HG03064 (cell line): ENCODE data around the gene LRIG3.

ENCODE experiments used
- ATAC-seq: cut with Tn5 transposase; IDR thresholded peaks from one replicate; pipeline ENCODE4 v1.9.1; 2021; ENCODE audit warnings: low read depth; ENCODE audit not compliant: unreplicated experiment

Gene LRIG3

DNA sequence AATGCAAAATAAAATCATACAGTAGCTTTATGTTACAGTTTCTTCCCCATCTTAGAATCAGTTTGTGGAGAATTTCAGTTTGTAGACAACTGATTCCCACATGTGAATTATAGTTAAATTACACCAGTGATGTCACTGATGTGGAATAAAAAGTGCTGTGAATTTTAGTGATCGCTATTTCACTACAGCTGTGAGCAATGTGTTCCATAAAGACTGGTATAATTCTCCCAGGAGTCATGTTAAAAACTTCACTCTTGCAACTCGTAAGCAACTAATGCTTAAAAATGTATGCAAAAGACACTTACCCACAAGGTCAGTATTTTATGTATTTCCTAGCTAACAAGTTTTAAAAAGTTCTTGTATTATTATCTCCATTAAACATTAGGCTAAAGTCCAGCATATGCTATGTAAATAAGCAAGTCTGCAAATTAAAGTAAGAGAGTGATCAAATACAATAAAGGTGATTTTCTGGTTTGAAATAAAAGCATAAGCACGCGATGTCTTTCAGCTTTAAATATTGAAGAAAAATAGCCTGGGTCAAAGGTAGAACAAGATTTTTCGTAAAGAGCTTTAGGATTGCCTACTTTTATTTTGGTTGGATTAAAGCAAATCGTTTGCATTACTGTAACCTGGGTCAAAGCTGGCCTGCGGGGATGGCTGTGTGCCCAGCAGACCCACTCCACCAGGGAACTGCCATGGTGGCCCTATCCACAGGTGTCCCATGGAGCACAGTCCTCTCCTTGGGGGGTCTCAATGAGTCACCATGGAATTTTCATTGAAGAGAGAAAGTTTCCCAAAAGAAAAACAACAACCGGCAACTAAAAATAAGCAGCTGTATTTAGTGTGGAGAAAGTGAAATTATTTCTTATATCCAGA, 12.7 kb upstream of the LRIG3 start:
- ATAC-seq: no peak

DNA sequence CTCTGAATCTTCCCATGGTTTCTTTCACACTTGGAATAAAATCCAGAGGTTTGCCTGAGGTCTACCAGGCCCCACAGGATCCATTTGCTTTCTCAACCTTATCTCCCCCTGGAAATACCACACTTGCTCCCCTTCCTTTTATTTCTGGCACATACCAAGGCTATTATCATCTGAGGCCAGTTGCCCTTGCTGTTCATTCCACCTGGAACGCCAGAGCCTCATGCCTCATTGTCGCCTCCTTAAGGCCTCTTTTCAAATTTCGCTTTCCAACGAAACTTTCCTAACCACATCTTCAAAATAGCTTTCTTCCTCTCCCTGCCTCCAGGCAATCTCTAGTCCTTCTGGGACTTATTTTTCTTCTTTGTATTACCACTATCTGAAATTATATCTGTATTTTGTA, 11.2 kb upstream of the LRIG3 start:
- ATAC-seq: no peak

DNA sequence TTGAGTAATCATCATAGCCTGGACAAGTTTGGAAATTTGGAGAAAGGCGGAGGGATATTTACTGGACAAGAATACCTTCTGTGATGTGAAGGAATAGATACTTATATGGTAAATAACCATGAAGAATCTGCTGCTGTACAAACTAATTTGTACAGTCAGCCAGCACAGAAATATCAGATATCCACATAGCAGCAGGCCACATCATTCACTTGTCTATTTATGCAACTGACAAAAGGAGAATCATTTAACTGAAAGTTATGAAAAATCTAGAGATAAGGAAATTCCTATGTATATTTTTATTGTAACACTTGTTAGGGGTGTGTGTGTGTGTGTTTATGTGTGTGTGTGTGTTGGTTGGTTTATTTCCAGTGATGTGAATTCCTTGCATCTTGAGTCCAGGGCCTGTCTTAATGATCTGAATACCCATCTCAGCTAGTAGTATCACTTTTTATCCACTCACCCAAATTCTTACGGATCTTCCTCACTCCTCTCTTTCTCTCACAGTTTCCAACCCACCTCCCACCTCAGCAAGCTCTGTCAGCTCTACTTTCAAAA, 10.5 kb upstream of the LRIG3 start:
- ATAC-seq: no peak

DNA sequence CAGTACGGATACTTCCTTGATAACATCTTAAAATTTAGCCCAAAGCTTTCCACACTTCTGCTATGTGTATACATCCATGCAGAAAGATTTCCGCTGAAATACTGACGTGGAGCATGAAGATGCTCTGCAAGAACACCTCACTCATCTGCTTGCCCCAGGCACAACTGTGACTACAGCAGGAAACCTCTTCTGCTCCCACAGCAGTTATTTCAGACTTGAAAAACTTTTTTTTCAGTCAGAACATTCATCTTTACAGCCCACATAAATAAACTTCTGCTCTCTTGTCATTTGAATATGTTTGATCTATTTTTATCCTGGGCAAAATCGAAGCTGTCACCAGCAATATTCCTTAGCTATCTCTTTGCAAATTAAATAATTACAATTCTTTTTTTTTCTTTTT, 6.8 kb upstream of the LRIG3 start:
- ATAC-seq: no peak

DNA sequence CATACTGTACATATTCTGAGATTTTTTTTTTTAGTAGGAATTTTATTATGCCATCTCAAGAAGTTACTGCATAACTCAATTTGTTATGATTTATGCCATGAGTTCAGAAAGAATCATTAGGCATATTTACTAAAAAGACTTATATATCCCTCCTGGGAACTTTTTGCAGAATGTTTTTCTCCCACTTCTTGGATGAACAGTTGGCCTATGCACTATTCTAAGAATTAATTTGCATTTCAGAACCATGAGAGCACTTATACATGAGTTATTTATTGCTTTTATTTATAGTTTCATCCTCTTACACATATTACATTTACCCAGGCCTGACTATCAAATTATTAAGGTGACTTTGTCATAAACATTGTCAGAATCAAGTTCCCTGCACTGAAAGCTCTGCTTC, 6.3 kb upstream of the LRIG3 start:
- no peak for ATAC-seq

DNA sequence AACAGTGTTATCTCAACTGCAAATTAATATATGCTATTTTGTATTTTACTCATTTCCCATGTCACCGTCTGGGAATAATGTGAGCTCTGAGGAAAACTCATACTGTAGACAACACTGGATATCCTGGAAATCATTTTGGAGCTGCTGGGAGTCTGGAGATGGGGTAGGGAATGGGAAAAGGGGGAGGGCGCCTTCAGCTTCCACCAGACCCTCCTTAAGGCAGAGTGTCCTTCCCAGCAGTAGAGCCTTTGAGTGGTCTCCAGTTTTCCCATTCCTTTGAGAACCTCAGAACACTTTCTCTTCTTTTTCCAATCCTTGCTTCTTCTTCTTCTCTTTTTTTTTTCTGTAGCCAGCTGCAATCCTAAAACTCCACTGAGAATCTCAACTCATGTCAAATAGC, 5.4 kb upstream of the LRIG3 start:
- ATAC-seq: no peak

DNA sequence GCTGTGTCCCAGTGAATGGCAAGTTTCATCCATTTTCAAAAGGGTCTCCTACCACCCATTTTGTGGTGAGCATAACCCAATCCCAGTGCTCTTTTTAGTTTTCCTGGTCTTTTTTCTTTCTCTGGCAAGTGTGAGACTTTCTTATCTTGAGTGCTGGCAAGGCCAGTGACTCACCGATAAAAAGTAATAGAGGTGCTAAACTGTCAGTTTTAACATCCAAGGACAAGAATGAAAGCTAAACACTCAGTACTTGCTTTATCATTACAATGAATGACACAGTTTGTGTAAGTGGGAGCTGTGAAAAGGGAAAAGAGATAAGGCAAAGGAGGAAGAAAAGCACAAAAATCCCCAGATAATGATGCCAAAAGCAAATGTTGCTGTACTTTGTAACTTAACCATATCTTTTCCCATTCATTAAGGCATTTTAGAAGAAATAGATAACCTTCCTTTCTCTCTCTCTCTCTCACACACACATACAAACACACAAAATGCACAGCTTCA, 4.9 kb upstream of the LRIG3 start:
- no peak for ATAC-seq

DNA sequence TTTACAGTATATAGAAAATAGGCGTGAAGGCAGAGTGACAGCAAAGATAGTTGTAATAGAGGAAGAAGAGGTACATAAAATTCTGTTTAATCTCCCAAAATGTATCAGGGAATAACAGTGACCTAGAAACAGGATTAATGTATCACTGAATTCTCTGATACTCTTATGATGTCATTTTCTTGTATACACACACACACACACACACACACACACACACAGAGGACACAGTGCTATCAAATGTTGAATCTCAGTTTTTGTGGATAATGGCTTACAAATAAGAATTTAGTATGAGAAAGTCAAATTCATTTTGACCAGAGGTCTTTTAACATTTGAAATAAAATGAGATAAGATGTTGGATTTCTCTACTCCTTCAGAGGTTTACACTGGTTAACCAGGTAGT, 4.3 kb upstream of the LRIG3 start:
- no peak for ATAC-seq

DNA sequence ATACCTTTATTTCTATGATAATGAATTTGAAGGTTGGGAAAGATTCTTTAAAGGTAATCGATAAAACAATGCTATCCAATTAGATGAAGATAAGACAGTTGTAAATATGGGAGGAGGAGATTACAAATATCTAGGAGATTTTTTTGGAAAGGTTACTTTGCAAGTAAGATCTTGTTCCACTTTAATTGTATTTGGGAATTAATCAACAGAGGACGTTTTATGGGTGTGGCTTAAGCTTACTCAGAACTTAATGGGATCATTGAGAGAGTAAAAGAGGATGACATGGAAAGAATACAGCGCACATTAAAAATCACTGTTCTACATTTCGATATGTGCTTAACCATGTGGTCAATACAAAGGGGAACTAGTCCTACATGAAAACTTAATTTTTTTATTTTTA, 3.5 kb upstream of the LRIG3 start:
- no peak for ATAC-seq

DNA sequence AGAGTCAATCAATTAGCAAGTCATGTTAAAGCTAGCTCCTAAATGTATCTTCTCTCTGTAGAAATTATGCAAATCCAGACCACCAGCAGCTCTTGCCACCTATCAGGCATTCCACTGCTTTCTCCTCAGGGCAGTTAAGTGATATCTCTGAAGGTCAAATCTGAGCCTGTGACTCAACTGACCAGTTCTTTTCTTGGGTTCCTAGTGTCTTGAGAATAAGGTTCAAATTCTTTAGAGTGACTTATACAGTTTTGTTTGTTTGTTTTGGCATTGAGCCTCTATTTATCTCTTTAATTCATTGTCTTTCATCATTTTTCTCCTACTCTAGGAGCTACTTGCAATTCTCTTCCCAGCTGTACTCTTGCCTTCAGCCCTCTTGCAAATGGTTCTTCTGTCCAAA, 2.5 kb upstream of the LRIG3 start:
- no peak for ATAC-seq

DNA sequence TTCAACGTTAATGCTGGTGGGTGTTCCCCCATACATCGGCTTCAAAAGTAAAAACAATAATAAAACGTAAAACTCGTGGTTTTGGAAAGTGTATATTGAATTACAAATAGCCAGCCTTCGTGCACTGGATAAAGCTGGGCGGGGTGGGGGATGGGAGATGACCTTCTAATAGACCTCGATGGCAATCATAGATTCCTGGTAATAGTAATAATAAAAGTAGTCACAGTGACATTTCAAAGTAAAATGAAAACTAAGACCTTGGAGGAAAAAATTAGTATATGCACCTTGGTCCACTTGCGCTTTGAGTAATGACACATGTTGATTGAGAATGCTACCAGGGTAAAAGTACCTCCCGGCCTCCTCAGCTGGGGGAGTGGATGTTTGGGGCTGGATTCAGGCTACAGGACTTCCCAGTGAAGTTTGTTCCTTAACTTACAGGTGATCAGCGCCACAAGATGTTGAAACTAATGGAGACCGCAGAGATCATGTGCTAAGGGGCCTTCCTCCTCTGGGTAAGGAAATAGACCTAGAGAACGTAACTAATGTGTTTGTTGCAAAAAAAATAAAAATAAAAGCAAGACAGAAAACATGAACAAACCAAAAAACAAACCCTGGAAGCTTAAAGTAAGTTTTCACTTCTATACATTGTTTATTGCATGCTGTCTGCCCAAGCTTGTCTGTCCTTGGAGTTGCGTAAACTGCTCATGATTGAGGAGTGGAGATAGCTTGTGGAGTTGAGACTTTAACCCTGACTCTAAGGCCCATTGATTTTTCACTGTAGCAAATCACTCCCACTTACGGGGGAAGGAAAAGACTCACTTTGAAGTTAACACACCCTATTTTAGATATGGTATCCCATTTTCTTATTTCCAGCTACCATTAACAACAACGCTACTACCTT, 907 bp upstream of the LRIG3 start:
- no peak for ATAC-seq

DNA sequence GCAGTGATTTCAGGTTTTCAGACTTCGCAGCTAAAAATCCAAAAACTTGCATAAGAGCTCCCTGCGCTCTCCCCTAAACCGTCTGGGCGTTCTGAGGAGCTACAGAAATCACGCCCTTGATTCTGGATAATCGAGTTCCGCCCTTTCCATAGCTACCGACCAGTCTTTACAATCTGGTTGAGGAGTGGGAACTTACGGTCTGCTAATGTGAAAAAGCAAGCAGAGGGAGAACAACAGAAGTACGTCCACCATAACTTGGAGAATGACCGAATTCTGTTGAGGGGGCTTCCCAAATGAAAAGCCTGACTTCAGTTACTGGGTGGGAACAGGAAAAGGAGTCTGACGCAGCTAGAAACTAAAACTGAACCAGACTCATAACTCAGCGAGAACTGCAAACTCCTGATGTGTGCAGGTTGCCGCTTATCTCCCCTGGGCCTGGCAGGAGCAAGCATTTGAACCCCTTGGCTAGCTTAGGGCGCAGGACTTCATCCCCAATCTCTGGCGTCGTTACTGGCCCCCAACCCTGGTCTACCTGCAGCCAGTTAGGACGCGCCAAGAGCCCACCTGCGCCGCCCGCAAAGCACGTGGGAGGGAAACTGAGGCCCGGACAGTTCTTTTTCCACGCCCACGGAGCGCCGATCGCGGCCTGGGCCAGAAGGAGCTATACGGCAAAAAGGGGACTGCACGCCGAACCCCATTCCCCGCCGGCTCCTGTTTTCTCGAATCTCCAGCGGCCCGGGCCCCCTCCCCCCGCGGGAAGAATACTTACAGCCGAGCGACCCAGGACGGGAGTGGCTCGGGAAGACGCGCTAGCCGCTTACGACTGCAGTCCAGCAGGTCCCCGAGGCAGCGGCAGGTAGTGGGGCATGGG, 838 bp downstream of the LRIG3 start:
- ATAC-seq: no peak

DNA sequence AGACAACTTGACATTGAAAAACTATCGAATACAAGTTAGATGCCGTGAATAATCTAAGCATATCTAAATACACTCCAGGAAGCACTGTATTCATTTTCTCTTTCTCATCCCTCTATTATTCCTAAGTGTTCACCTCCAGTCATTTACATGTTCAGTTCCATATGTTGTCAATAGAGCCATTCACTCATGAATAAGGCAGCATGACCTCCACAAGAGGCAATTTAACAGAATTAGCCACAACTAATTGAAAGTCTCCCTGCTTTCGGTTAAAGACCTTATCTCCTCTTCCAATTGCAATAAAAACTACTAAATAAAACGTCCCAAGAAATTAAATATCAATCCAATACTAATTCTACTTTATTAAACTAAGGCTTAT, 1.8 kb downstream of the LRIG3 start:
- ATAC-seq: no peak

DNA sequence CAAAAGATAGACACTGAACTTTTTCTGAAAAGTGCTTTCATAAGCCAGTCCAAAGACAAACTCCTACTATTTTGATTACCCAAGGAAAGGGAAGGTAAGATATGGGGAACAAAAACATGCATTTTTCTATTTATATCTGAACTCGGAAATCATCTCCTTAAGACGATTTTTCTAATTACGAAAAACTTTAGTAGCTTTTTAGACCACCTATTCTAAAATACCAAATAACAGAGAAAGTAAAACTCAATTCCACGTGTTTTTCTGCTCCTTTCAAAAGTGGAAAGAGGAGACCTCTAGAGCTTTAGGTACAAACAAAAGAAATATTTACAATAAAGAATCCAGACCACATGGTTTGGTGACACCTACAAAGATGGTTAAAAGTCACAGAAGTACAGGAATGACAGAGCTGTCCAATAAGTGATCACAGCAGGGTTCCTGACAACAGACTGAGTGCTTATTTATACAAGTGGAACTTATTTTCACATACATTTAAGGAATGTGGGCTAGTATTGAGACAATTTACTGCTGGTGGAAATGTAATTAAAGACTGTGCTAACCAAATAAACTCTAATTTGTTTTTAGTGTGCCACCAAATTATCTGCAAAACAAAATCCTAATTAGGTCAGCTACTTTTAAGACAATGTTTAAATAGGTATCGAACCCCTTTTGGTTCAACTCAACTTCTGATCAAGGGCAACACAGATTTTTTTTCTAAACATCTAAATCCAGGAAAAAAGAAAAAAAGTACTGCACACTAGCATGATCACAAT, 2.4 kb downstream of the LRIG3 start:
- ATAC-seq: no peak

DNA sequence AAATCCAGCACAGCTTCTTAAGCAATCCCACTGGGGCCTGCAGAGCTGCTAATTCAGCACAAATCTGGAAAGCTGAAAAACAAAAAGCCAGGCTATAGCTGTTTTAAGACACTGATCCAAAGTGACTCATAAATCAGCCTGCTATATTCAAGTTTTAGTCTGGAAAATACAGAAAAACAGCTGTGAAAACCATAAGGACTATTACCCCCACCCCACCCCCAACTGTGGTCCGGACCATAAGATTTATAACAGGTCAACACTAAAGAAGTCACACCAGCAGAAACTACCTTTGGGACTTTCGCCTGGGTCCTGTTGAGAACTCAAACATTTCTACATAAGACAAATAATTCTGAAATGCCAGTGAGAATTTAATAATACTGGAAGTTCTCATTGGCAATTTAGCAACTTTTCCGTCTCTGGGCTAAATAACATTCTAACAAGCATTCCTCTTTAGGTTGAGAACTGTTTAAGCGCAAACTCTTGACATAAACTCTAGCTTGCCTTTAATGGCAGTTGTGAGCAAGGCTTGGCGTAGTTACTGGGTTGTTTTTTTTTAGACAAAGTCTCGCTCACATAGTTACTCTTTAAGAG, 3.3 kb downstream of the LRIG3 start:
- ATAC-seq: no peak

DNA sequence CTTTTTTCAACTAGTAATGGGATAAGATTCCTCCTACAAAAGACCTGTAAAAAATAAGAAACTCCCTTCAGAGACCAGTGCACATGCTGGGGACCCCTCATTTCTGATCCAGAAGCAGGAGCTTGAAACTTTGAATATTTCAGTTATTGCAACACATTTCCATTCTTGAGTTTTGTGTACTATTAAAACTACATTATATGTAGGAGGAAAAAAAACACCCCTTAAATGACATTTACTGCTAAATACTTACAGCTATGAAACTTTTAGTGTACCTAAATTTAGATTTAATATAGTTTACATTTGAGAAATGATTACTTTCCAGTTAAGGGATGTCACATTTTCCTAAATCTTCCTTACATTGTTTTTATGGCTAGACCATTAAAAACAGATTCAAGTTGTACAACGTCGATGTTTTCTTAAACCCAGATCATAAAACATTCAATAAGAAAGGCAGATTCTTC, 4.1 kb downstream of the LRIG3 start:
- no peak for ATAC-seq

DNA sequence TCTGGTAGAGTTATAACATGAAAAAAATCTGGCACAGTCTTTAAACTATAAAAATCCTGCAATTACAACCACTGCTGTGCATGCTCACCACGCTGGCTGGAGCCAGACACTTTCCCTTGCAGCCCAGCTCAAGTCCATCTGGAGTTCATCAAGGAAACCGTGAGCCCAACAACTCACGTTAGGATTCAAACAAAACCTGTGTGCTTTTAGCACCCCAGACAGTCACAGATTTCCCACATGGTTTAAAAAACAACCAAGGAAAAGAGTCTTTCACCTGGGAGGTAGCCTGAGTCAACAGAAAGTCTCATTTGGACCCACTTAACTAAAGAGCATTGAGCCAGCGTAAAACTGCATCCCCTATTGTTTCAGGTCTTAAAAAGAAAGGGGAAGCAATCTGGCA, 4.7 kb downstream of the LRIG3 start:
- ATAC-seq: no peak

DNA sequence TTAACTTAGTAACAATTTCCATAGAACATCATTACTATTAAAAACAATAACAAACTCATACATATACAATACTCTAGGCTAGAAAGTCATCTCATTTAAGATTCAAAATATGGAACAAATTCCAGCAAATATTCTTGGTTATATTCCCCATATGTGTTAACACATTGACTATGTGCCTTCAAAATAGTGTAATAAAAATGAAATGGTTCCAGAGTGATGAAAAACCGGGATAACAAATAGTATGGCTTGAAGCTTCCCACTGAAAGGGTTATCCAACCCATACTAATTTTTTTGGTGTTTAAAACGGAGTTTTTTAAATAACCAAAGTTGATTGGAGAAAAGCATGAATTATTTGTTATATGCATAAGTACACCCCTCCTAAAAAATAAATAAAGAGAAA, 5.3 kb downstream of the LRIG3 start:
- no peak for ATAC-seq

DNA sequence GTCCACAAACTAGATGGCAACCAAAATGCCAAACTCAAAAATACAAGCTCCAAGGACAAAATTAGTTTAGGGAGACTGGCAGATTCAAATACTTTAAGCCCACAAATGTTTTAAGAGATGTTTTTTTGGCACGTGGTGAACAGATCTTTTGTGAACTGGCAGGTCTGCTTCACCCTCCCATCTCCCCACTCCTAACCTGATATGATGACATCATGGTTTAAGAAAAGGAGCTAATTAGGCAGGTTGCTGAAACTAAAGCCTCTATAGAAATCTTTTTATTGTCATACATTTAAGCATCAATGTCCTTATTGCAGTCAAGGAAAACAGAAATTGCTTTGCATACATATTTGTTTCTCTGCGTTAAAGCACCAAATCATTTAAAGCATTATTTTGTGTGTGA, 5.8 kb downstream of the LRIG3 start:
- no peak for ATAC-seq
